ENCODE data around the gene CENPA. TPM values are rescaled to one million over a fixed set of nuclear protein-coding genes. Genes with fewer than 3 reads are reported as not detected.
A peak's percentile ranks its signal among the peaks of the same experiment; 100 is the strongest.
"Not testable (repeated sequence)": the region's sequence is repeated elsewhere in the genome, so short reads cannot be mapped to it uniquely, and the experiment has no call there.

CENPA gene
- polyA plus RNA-seq (ENCODE audit: insufficient read length in 3 of 3): 10 to 100 TPM; 13.6 to 16.9 (median 14.1) TPM

- DNase-seq (ENCODE audit: low read depth in 3 of 3, low spot score in 2 of 3): peak; percentile 97 to 99 (median 98)
Observed at GRCh38 chr2:26785431-26786206, at the start of gene CENPA. TSS of gene CENPA (plus strand) at chr2:26786056. CDS start at chr2:26786197, 141 bp downstream.

GRCh38 chr2:26737221-26737620, 48.6 kb upstream of the CENPA start:
- no peak for DNase-seq (ENCODE audit: low read depth in 3 of 3, low spot score in 2 of 3)

- DNase-seq (ENCODE audit: low read depth in 3 of 3, low spot score in 2 of 3): no peak
Observed at GRCh38 chr2:26738481-26738880, 47.4 kb upstream of the CENPA start.

- no peak for DNase-seq (ENCODE audit: low read depth in 3 of 3, low spot score in 2 of 3)
Observed at GRCh38 chr2:26739514-26739913, 46.3 kb upstream of the CENPA start.

- DNase-seq (ENCODE audit: low read depth in 3 of 3, low spot score in 2 of 3): no peak
Observed at GRCh38 chr2:26740346-26740745, 45.5 kb upstream of the CENPA start.

- no peak for DNase-seq (ENCODE audit: low read depth in 3 of 3, low spot score in 2 of 3)
Observed at GRCh38 chr2:26740890-26741302, 45.0 kb upstream of the CENPA start.

- no peak for DNase-seq (ENCODE audit: low read depth in 3 of 3, low spot score in 2 of 3)
Observed at GRCh38 chr2:26742048-26742770, 43.6 kb upstream of the CENPA start.

GRCh38 chr2:26743852-26744251, 42.0 kb upstream of the CENPA start:
- DNase-seq (ENCODE audit: low read depth in 3 of 3, low spot score in 2 of 3): no peak

GRCh38 chr2:26744953-26745352, 40.9 kb upstream of the CENPA start:
- no peak for DNase-seq (ENCODE audit: low read depth in 3 of 3, low spot score in 2 of 3)

- DNase-seq (ENCODE audit: low read depth in 3 of 3, low spot score in 2 of 3): peak; percentile 53 to 66 (median 65)
Observed at GRCh38 chr2:26745609-26746327, 40.1 kb upstream of the CENPA start.

GRCh38 chr2:26746934-26747333, 38.9 kb upstream of the CENPA start:
- DNase-seq (ENCODE audit: low read depth in 3 of 3, low spot score in 2 of 3): no peak

- DNase-seq (ENCODE audit: low read depth in 3 of 3, low spot score in 2 of 3): not testable (repeated sequence)
Observed at GRCh38 chr2:26749787-26750420, 36.0 kb upstream of the CENPA start.

GRCh38 chr2:26750467-26750866, 35.4 kb upstream of the CENPA start:
- not testable (repeated sequence) for DNase-seq (ENCODE audit: low read depth in 3 of 3, low spot score in 2 of 3)

GRCh38 chr2:26752656-26753055, 33.2 kb upstream of the CENPA start:
- no peak for DNase-seq (ENCODE audit: low read depth in 3 of 3, low spot score in 2 of 3)

- no peak for DNase-seq (ENCODE audit: low read depth in 3 of 3, low spot score in 2 of 3)
Observed at GRCh38 chr2:26754539-26754938, 31.3 kb upstream of the CENPA start.

GRCh38 chr2:26754972-26755670, 30.7 kb upstream of the CENPA start:
- DNase-seq (ENCODE audit: low read depth in 3 of 3, low spot score in 2 of 3): no peak

- DNase-seq (ENCODE audit: low read depth in 3 of 3, low spot score in 2 of 3): no peak
Observed at GRCh38 chr2:26756337-26756736, 29.5 kb upstream of the CENPA start.

GRCh38 chr2:26757873-26758789, 27.7 kb upstream of the CENPA start:
- DNase-seq (ENCODE audit: low read depth in 3 of 3, low spot score in 2 of 3): no peak

- no peak for DNase-seq (ENCODE audit: low read depth in 3 of 3, low spot score in 2 of 3)
Observed at GRCh38 chr2:26758790-26759321, 27.0 kb upstream of the CENPA start.

Data from right renal cortex interstitium (tissue), 3 donors.